Measurements from ENCODE around the gene CH25H. TPM values are rescaled to one million over a fixed set of nuclear protein-coding genes. Genes with fewer than 3 reads are reported as not detected.

The CH25H gene
- total and polyA plus RNA-seq, 7 experiments from 2014 or later, result 0.11 to 0.34 TPM; not detected in 5

DNA sequence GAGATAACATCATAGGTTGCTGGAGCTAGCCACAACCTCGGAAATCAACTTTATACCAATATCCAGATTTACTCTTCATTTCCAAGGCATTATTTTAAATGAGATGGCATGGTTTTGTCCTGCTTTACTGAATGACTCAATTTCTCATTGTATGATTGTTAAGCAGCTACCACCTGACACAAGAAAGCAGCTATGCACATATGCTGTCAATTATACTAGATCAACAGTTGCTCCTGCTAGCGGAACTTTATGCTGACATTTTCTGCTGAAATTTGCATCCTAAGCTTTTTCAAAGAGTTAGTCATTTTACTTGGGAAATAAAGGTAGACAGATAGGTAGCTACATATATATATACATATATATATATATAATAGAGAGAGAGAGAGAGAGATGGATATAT lies 8.9 kb upstream of the CH25H start:
- Mint-ChIP-seq H3K4me1 (peaks cover 8 to 17% (median 10%) of the 10 kb centered on the region in 7 donors), H3K4me3 (no peak overlapping the region), H3K27ac (no peak overlapping the region), H3K27me3 (peaks cover 0 to 13% (median 2%) of the 10 kb centered on the region in 5 donors), H3K36me3 (peaks cover 0 to 12% (median 0%) of the 10 kb centered on the region in 5 donors), H3K9me3 (no peaks in the 10 kb centered on the region)
- intact Hi-C loops (cut with micrococcal nuclease), result loop anchor here (2.0 to 5.0 kb wide), 3 partner anchors 173 to 529 kb away; no protein-coding TSS in a partner anchor
- Histone ChIP-seq H3K9me3 (ENCODE audit: control insufficient read depth in 2 of 3, low read length in 3 of 3) (no peaks in the 10 kb centered on the region), H3K27ac (ENCODE audit: low read depth, low read length) (no peak overlapping the region), H3K27me3 (ENCODE audit: control insufficient read depth in 2 of 2, insufficient read depth in 2 of 2, low read length in 2 of 2) (no peaks in the 10 kb centered on the region), H3K4me3 (ENCODE audit: low read length) (no peak overlapping the region), H3K36me3 (ENCODE audit: control insufficient read depth in 2 of 3, insufficient read depth in 3 of 3, low read length in 3 of 3) (peaks cover 0 to 13% (median 0%) of the 10 kb centered on the region in 3 experiments), H3K4me1 (ENCODE audit: control insufficient read depth in 2 of 2, insufficient read depth in 2 of 2, low read length in 2 of 2) (peaks cover 0 to 6% of the 10 kb centered on the region in 2 donors)
- POLR2A ChIA-PET, result interaction anchor here (1.2 kb wide), 1 partner anchor 9 kb away, joined by 3 read pairs; the partner anchor contains the start of gene CH25H
- DNase-seq, result no peak
- no peak for ATAC-seq
- CTCF ChIA-PET, result interaction anchor here (0.5 to 4.2 kb wide), 11 partner anchors 10 to 1363 kb away, joined by 3 to 73 read pairs (median 5); partner anchors contain the start of gene CH25H

DNA sequence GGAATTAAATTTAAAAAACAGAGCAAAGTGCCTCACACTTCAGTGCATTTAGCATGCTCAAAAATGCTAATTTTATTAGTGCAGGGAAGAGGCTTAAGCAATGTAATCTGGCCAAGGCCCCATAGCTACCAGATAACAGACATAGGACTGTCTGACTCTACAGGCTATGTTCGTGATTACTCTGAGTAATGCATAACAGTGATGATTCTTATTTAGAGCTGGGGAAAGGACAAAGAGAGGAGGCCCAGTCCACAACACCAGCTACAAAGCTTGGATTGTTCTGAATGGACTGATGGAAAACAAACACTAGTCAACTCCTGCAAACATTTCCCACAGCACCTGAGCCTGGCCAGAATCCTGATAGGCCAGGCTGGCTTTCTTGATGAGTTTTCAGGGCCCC lies 8.4 kb upstream of the CH25H start:
- H3K4me3 Mint-ChIP-seq, result no peak overlapping the region
- H3K4me1 ChIP-seq (ENCODE audit: control insufficient read depth in 2 of 2, insufficient read depth in 2 of 2, low read length in 2 of 2), result peaks cover 0 to 6% of the 10 kb centered on the region in 2 donors
- intact Hi-C loops (cut with micrococcal nuclease), result loop anchor here in 1 of 2 donors (5.0 kb wide), 2 partner anchors 378 to 528 kb away; no protein-coding TSS in a partner anchor
- peaks cover 0 to 18% (median 8%) of the 10 kb centered on the region in 5 donors for H3K27me3 Mint-ChIP-seq
- peaks cover 0 to 13% (median 0%) of the 10 kb centered on the region in 3 experiments for H3K36me3 ChIP-seq (ENCODE audit: control insufficient read depth in 2 of 3, insufficient read depth in 3 of 3, low read length in 3 of 3)
- H3K4me3 ChIP-seq (ENCODE audit: low read length), result no peak overlapping the region
- POLR2A ChIA-PET, result interaction anchor here (1.2 kb wide), 1 partner anchor 8 kb away, joined by 3 read pairs; the partner anchor contains the start of gene CH25H
- H3K27ac Mint-ChIP-seq, result no peak overlapping the region
- H3K36me3 Mint-ChIP-seq, result peaks cover 0 to 8% (median 0%) of the 10 kb centered on the region in 5 donors
- H3K27ac ChIP-seq (ENCODE audit: low read depth, low read length), result no peak overlapping the region
- DNase-seq (no peak), ATAC-seq (no peak)
- CTCF ChIA-PET, result interaction anchor here (0.5 to 4.2 kb wide), 13 partner anchors 9 to 1363 kb away, joined by 3 to 73 read pairs (median 4); partner anchors contain the start of gene CH25H
- H3K4me1 Mint-ChIP-seq, result peaks cover 8 to 17% (median 10%) of the 10 kb centered on the region in 7 donors
- H3K27me3 ChIP-seq (ENCODE audit: control insufficient read depth in 2 of 2, insufficient read depth in 2 of 2, low read length in 2 of 2), result no peaks in the 10 kb centered on the region
- H3K9me3 ChIP-seq (ENCODE audit: control insufficient read depth in 2 of 3, low read length in 3 of 3), result no peaks in the 10 kb centered on the region
- H3K9me3 Mint-ChIP-seq, result no peaks in the 10 kb centered on the region

DNA sequence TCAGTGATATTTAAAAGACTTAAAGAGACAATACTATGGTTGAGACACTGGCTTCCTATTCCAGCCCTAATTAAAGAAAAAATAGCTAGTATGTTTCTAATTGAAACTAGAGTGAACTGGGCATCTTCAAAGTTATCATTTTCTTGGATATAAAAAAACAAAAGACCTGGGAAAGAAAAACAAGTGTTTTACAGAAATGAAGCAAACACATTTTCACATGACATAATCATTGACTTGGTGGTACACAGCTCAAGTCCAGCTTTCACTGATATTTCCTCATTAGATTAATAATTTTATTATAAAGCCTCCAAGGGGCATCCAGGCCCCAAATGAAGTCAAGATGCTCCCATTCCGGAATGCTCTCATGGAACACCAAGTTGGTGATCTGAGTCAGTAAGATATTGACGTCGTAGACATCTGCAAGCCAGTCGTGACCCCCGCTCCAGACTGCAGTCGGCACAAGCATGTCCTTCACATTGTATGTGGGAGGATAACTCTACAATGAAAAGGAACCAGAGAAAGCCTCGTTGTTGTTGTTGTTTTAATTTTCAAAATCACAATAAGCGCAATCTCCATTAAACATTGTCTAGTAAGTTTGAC lies 7.5 kb upstream of the CH25H start:
- H3K9me3 Mint-ChIP-seq, result no peaks in the 10 kb centered on the region
- intact Hi-C loops (cut with micrococcal nuclease), result loop anchor here in 1 of 2 donors (5.0 kb wide), 2 partner anchors 377 to 527 kb away; no protein-coding TSS in a partner anchor
- peaks cover 0 to 7% (median 0%) of the 10 kb centered on the region in 5 donors for H3K36me3 Mint-ChIP-seq
- Histone ChIP-seq H3K36me3 (ENCODE audit: control insufficient read depth in 2 of 3, insufficient read depth in 3 of 3, low read length in 3 of 3) (peaks cover 0 to 13% (median 0%) of the 10 kb centered on the region in 3 experiments), H3K27ac (ENCODE audit: low read depth, low read length) (no peak overlapping the region), H3K4me1 (ENCODE audit: control insufficient read depth in 2 of 2, insufficient read depth in 2 of 2, low read length in 2 of 2) (peaks cover 0 to 6% of the 10 kb centered on the region in 2 donors), H3K27me3 (ENCODE audit: control insufficient read depth in 2 of 2, insufficient read depth in 2 of 2, low read length in 2 of 2) (no peaks in the 10 kb centered on the region), H3K4me3 (ENCODE audit: low read length) (no peak overlapping the region), H3K9me3 (ENCODE audit: control insufficient read depth in 2 of 3, low read length in 3 of 3) (no peaks in the 10 kb centered on the region)
- ChIA-PET CTCF (interaction anchor here (0.6 to 4.2 kb wide), 16 partner anchors 8 to 650 kb away, joined by 3 to 73 read pairs (median 4); partner anchors contain the start of gene CH25H), POLR2A (interaction anchor here (0.7 kb wide), 1 partner anchor 1136 kb away, joined by 3 read pairs; no protein-coding TSS in a partner anchor)
- no peak overlapping the region for H3K4me3 Mint-ChIP-seq
- H3K4me1 Mint-ChIP-seq, result peaks cover 8 to 17% (median 10%) of the 10 kb centered on the region in 7 donors
- no peak for DNase-seq
- H3K27ac Mint-ChIP-seq, result no peak overlapping the region
- no peak for ATAC-seq
- H3K27me3 Mint-ChIP-seq, result peaks cover 6 to 25% (median 14%) of the 10 kb centered on the region in 5 donors

DNA sequence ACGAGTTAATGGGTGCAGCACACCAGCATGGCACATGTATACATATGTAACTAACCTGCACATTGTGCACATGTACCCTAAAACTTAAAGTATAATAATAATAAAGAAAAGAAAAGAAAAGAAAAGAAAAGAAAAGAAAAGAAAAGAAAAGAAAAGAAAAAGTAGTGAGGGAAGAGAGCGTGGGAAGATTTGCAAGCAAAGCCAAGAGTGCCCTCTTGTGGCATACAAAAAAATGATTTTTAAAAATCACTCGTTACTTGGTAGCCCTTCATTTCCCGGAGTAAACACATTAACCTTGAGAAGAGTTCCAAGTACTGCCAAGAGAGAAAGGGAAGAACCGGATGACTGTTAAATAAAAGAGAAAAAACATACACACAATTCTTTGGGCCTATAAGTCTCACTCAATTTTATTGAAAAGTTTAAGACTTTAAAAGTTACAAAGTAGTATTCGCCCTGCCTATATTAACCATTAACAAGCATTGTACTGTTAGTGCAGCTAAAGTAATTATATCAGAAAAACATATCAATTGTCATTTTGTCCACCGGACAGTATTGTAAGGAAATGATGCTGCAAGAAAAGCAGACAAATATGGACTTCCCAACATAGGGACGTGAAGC lies 6.2 kb upstream of the CH25H start:
- no peak overlapping the region for H3K4me3 ChIP-seq (ENCODE audit: low read length)
- peaks cover 0 to 9% of the 10 kb centered on the region in 2 donors for H3K4me1 ChIP-seq (ENCODE audit: control insufficient read depth in 2 of 2, insufficient read depth in 2 of 2, low read length in 2 of 2)
- H3K36me3 Mint-ChIP-seq, result peaks cover 0 to 7% (median 0%) of the 10 kb centered on the region in 5 donors
- H3K36me3 ChIP-seq (ENCODE audit: control insufficient read depth in 2 of 3, insufficient read depth in 3 of 3, low read length in 3 of 3), result peaks cover 0 to 13% (median 0%) of the 10 kb centered on the region in 3 experiments
- H3K27ac ChIP-seq (ENCODE audit: low read depth, low read length), result no peak overlapping the region
- H3K27me3 ChIP-seq (ENCODE audit: control insufficient read depth in 2 of 2, insufficient read depth in 2 of 2, low read length in 2 of 2), result no peaks in the 10 kb centered on the region
- CTCF ChIA-PET, result interaction anchor here (0.6 to 4.2 kb wide), 10 partner anchors 33 to 378 kb away, joined by 3 to 73 read pairs (median 6); no protein-coding TSS in a partner anchor
- no peaks in the 10 kb centered on the region for H3K9me3 ChIP-seq (ENCODE audit: control insufficient read depth in 2 of 3, low read length in 3 of 3)
- DNase-seq (peak in 7 of 9 donors; percentile 17 to 56 (median 46)), ATAC-seq (peak; percentile 72)
- POLR2A ChIA-PET, result no interaction called here
- no peak overlapping the region for H3K27ac Mint-ChIP-seq
- intact Hi-C loops (cut with micrococcal nuclease), result loop anchor here (1.0 kb wide), 4 partner anchors 183 to 648 kb away; no protein-coding TSS in a partner anchor
- peaks cover 16 to 37% (median 26%) of the 10 kb centered on the region in 5 donors for H3K27me3 Mint-ChIP-seq
- H3K4me3 Mint-ChIP-seq, result no peak overlapping the region
- peaks cover 8 to 18% (median 10%) of the 10 kb centered on the region in 7 donors for H3K4me1 Mint-ChIP-seq
- no peaks in the 10 kb centered on the region for H3K9me3 Mint-ChIP-seq

DNA sequence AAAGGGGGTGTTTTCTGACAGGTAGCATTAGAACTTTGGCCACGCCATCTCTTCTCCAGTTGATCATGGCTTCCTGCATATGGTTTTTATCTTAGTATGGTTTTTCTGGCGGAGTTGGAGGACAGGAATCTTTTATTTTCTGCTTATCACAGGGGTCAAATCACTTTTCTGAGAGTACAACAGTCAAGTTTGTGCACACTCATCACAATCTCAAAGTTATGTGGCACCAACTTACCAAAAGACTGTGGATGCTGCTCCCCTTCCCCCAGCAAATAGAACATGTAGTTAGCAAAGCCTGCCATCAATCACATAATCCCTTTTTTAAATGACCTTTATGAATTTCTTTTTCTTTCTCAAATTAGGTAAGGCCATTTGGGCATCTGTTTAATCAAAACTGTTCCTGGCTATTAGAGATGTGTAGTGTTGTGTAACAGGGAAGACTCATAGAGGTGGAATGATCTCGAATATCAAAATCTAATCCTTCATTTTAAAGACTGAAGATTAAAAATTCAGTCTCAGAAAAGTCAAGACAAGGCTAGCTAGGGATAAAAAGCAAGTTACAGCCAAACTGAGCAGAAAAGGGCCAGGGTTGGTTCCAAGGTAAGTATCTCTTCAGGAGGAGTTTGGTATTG lies 3.8 kb upstream of the CH25H start:
- H3K4me3 Mint-ChIP-seq, result no peak overlapping the region
- ChIA-PET CTCF (interaction anchor here (0.6 to 2.6 kb wide), 6 partner anchors 181 to 282 kb away, joined by 3 to 10 read pairs (median 4); no protein-coding TSS in a partner anchor), POLR2A (no interaction called here)
- peaks cover 0 to 6% of the 10 kb centered on the region in 2 donors for H3K4me1 ChIP-seq (ENCODE audit: control insufficient read depth in 2 of 2, insufficient read depth in 2 of 2, low read length in 2 of 2)
- H3K9me3 ChIP-seq (ENCODE audit: control insufficient read depth in 2 of 3, low read length in 3 of 3), result no peaks in the 10 kb centered on the region
- H3K36me3 ChIP-seq (ENCODE audit: control insufficient read depth in 2 of 3, insufficient read depth in 3 of 3, low read length in 3 of 3), result peaks cover 0 to 13% (median 0%) of the 10 kb centered on the region in 3 experiments
- no peaks in the 10 kb centered on the region for H3K9me3 Mint-ChIP-seq
- H3K36me3 Mint-ChIP-seq, result peaks cover 0 to 7% (median 0%) of the 10 kb centered on the region in 5 donors
- DNase-seq (no peak), ATAC-seq (no peak)
- H3K27me3 ChIP-seq (ENCODE audit: control insufficient read depth in 2 of 2, insufficient read depth in 2 of 2, low read length in 2 of 2), result peaks cover 0 to 5% of the 10 kb centered on the region in 2 donors
- H3K27ac ChIP-seq (ENCODE audit: low read depth, low read length), result no peak overlapping the region
- H3K27ac Mint-ChIP-seq, result no peak overlapping the region
- H3K4me1 Mint-ChIP-seq, result peaks cover 7 to 25% (median 12%) of the 10 kb centered on the region in 7 donors
- no peak overlapping the region for H3K4me3 ChIP-seq (ENCODE audit: low read length)
- intact Hi-C loops (cut with micrococcal nuclease), result no loop called here
- H3K27me3 Mint-ChIP-seq, result peaks cover 27 to 46% (median 41%) of the 10 kb centered on the region in 5 donors

DNA sequence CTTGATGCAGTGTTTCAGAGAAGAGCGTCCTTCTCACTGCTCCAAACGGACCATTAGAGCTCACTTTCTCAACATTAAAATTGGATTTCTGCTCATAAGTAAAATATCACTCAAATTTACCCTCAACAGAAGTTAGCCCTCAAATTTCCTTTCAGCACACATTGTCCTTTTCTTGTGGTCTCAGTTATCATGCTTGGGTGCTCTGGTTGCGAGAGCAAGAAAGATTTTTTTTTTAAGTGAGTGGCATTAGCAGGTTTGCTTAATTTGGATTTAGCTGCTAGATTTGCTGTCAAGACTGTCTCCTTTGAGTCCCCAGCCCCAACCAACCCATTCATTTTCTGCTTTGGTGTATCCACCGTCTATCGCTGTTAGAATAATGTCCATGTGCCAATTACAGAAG lies 2.6 kb upstream of the CH25H start:
- Histone ChIP-seq H3K9me3 (ENCODE audit: control insufficient read depth in 2 of 3, low read length in 3 of 3) (no peaks in the 10 kb centered on the region), H3K27me3 (ENCODE audit: control insufficient read depth in 2 of 2, insufficient read depth in 2 of 2, low read length in 2 of 2) (peaks cover 0 to 5% of the 10 kb centered on the region in 2 donors), H3K4me3 (ENCODE audit: low read length) (no peak overlapping the region), H3K36me3 (ENCODE audit: control insufficient read depth in 2 of 3, insufficient read depth in 3 of 3, low read length in 3 of 3) (peaks cover 0 to under 1% (median 0%) of the 10 kb centered on the region in 3 experiments), H3K27ac (ENCODE audit: low read depth, low read length) (no peak overlapping the region), H3K4me1 (ENCODE audit: control insufficient read depth in 2 of 2, insufficient read depth in 2 of 2, low read length in 2 of 2) (peaks cover 0 to 6% of the 10 kb centered on the region in 2 donors)
- peaks cover 30 to 51% (median 41%) of the 10 kb centered on the region in 5 donors for H3K27me3 Mint-ChIP-seq
- H3K4me3 Mint-ChIP-seq, result no peak overlapping the region
- no peaks in the 10 kb centered on the region for H3K9me3 Mint-ChIP-seq
- no peak overlapping the region for H3K27ac Mint-ChIP-seq
- peaks cover 7 to 25% (median 12%) of the 10 kb centered on the region in 7 donors for H3K4me1 Mint-ChIP-seq
- ATAC-seq (no peak), DNase-seq (no peak)
- intact Hi-C loops (cut with micrococcal nuclease), result loop anchor here in 1 of 2 donors (5.0 kb wide), 1 partner anchor 127 kb away; no protein-coding TSS in a partner anchor
- POLR2A ChIA-PET, result no interaction called here
- H3K36me3 Mint-ChIP-seq, result peaks cover 0 to 5% (median 0%) of the 10 kb centered on the region in 5 donors
- CTCF ChIA-PET, result interaction anchor here (0.5 to 2.6 kb wide), 3 partner anchors 179 to 275 kb away, joined by 3 to 10 read pairs (median 6); no protein-coding TSS in a partner anchor
